Stimulated activated CD4-positive, alpha-beta T cell treated with anti-CD3 and anti-CD28 coated beads, Interleukin-12 subunit alpha, Interleukin-12 subunit beta, amount 100 ng/mL, for 48 hours (primary cell): Measurements from ENCODE around the gene GDA.
"Not testable (repeated sequence)": the region's sequence is repeated elsewhere in the genome, so short reads cannot be mapped to it uniquely, and the experiment has no call there.

Experiments used
- DNase-seq, 3 donors: peaks; one replicate each; pipeline ENCODE4 v3.0.0-alpha.2; 2020; ENCODE audit warnings: low read depth in 2 of 3, low spot score in 1 of 3

Gene GDA

GRCh38 chr9:72204062-72204461, 54.8 kb downstream of the GDA start:
- no peak for DNase-seq

DNA sequence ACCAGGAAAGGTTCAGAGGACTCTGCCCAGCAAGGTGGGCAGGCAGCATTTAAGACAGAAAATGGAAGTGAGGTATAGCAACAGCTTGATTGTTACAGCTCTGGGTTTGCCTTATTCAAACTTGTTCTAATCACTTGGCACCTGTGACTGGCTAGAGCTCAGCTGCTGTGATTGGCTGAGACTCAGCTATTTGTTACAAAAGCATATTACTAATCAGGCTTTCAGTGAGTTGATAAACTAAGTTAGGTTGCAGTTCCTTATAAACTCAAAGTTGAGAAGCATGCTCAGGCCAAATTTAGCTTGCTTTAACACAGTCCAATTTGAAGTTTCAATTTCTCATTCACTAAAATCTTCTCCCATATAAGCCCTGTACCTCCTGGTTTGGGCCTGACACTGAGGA, 56.3 kb downstream of the GDA start:
- DNase-seq, result no peak

DNA sequence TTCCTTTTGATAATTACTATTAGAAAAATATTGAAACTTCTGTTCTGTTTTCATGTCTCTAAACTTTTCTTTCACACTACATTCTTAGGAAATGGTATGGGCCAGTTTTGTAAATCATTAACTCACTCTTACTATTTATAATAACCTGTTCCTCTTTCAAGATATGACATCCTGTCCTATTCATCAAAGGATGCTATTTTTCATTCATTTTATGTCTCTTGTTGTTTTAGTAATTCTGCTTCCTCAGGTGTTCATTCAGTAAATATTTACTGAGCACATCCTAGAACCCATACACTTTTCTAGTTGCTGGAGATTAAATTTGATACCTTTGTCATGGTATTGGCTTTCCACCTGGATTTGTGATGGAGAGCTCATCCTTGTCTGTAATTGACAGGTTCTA, 58.0 kb downstream of the GDA start:
- no peak for DNase-seq

DNA sequence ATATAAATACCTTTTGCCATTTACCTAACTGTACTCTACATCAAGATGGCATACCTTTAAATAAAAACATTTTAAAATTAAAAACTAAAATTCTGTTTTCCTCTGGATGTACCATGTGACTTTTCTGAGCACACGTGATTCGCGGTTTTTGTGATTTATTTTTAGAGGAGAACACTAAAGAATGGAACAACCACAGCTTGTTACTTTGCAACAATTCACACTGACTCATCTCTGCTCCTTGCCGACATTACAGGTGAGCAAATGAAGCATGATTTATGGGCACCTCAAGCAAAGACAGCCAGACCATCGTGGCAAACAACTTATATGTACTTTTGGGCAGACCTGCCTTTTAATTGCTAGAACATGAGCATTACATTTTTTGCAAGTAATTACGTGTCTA, 61.3 kb downstream of the GDA start:
- DNase-seq, result no peak

DNA sequence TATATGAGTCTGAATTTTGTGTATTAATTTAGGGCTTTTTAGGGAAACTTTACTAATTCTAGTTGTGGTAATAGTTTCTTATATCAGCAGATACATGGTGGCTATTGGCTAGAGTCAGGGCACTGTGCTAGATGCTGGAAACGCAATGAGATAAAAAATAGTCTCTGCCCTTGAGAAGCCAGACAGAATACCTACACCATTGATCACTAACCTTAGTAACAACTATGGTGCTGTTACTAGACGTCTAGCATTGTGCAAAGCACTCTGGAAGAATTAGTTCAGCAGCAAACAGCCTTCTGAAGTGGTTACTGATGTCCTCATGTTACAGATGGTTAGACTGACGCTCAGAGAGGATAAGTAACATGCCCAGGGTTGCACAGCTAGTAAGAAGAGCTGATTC, 61.8 kb downstream of the GDA start:
- no peak for DNase-seq

- DNase-seq, result no peak
Measured at GRCh38 chr9:72213906-72214305, 64.7 kb downstream of the GDA start.

DNA sequence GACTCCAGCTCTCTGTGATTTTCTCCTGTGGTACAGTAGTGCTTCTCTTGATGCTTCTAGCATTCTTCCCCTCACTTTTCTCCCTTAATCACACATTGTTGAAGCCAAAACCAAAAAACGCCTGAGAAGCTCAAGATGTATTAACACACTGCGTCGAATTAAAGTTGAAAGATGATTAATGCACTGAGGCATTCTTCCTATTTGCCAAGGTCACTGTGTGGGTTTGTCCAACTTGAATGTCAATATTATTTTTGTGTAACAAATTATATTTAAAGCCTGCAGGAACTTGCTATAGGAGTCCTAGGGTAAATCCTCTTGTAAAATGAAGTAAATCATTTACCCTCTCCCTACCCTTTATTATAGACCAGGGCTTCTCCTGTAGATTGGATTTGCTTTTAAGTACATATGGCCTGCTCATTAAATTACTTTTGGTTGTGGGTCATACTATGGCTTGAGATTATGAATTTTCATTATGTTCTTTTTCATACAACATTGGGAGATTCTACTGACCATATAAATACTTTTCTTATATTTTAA, 68.1 kb downstream of the GDA start:
- no peak for DNase-seq

GRCh38 chr9:72220589-72220988, 71.3 kb downstream of the GDA start:
- no peak for DNase-seq

DNA sequence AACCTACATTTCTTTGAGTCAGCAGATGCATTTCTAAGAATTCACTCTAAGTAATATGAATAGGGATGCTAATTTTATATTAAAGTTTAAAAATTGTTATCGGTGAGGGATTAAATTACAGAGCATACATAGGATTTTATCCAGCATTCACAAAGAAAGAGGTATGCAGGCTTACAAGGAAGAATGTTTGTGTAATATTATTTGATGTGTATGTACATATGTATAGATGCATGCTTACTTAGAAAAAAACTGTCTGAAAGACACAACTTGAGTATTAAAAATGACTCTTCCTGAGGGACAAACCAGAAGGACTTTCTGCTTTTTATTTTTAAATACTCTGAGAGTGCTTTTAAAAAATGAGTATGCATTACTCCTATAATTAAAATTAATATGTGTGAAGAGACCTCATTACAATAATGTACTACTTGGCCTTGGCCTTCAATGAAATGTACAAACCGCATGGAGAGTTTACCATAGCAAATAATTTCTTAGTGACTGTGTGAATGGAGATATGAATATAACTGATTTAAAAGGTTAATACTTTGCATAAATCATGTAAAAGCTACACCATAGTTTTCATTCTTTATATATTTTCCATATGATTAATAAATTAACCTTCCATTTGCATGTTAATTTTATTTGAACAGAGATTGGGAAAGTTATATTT, 77.0 kb downstream of the GDA start:
- DNase-seq, result no peak

- no peak for DNase-seq
Measured at GRCh38 chr9:72228282-72228681, 79.0 kb downstream of the GDA start.

GRCh38 chr9:72232778-72233177, 83.5 kb downstream of the GDA start:
- DNase-seq, result no peak

- DNase-seq, result no peak
Measured at GRCh38 chr9:72247549-72247948, 98.3 kb downstream of the GDA start.

DNA sequence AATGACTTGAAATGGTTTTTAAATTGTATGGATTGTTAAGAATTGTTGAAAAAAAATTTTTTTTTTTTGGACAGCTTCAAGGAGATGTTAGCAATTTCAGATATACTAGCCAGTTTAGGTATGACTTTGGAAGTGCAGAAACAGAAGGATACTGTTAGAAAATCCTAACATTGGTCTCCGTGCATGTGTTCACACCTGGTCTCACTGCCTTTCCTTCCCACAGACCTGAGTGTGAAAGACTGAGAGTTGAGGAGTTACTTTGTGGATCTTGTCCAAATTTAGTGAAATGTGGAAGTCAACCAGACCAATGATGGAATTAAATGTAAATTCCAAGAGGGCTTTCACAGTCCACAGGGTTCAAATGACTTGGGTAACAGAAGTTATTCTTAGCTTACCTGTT, 102.3 kb downstream of the GDA start:
- DNase-seq, result no peak

DNA sequence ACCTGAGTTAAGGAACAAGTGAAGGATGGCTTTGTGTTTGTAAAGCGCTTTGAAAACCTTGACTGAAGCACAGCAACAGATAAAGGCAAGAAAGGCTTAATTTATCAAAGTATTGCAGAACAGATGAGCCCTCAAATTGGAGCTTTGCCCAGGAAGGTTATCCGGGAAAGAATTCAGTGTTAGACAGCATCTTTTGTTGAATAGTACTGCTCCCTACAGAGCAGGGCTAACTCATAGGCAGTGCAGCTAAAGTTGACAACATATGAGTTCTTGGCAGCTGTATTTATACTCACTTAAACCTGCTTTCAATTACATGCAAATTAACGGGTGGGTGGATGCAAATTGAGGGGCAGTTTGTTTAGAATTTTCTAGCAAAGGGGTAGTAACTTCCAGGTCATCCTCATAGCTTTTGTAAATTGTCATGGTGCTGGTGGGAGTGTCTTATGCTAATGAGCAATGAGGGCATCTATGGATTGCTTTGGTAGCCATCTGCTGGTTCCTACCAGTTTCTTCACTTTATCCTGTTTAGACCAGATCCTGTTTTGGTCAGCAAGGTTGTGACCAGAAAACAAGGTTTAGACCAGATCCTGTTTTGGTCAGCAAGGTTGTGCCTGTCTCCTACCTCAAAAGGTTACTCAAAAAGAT, 105.8 kb downstream of the GDA start:
- DNase-seq, result no peak

GRCh38 chr9:72255569-72255968, 106.3 kb downstream of the GDA start:
- no peak for DNase-seq

- no peak for DNase-seq
Measured at GRCh38 chr9:72256931-72257330, 107.7 kb downstream of the GDA start.

GRCh38 chr9:72257814-72258213, 108.6 kb downstream of the GDA start:
- no peak for DNase-seq

GRCh38 chr9:72262063-72262462, 112.8 kb downstream of the GDA start:
- no peak for DNase-seq

DNA sequence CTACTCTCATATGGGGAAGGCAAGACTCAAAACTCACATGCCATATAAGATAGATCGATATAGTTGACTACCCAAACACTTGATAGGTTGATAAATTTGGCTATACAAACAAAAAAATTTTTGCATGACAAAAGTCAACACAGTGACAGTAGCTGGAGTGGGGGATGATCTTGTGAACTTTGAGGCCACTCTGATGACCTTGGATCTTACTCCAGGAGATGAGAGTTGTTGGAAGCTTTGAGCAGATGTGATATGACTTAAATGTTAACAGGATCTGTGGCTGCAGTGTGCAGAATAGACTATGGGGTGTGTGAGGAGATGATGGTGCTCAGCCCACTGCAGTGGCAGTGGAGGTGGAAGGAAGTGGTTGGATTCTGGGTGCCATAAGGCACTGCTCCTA, 114.3 kb downstream of the GDA start:
- no peak for DNase-seq

- no peak for DNase-seq
Measured at GRCh38 chr9:72268961-72269360, 119.7 kb downstream of the GDA start.

- DNase-seq, result not testable (repeated sequence)
Measured at GRCh38 chr9:72270359-72270758, 121.1 kb downstream of the GDA start.

GRCh38 chr9:72271613-72272478, 122.6 kb downstream of the GDA start:
- peak; percentile 8 to 74 (median 30) for DNase-seq
